HEK293T (cell line): ENCODE results near the gene PNRC1.
"Not testable (repeated sequence)": the region's sequence is repeated elsewhere in the genome, so short reads cannot be mapped to it uniquely, and the experiment has no call there.

ENCODE experiments used
- CTCF ChIA-PET: fragments of 350-600 bp; formaldehyde crosslinking; extraction: SDS; loops from one replicate; lab custom pipeline; 2021; ENCODE audit warnings: antibody characterized with exemption, inconsistent platforms; lab: Yijun Ruan, JAX
- POLR2A ChIA-PET: fragments of 350-600 bp; formaldehyde crosslinking; extraction: SDS; loops from one replicate; lab custom pipeline; 2020; ENCODE audit warnings: antibody characterized with exemption, inconsistent platforms; lab: Yijun Ruan, JAX
- DNase-seq: peaks from one replicate; pipeline ENCODE4 v3.0.0; 2012; ENCODE audit warnings: mixed read lengths; ENCODE audit errors: extremely low spot score
- ARNT ChIP-seq: fragments of 450-650 bp; IDR thresholded peaks from 2 replicates; pipeline ENCODE4 v1.6.1; 2017; ENCODE audit warnings: mild to moderate bottlenecking
- BHLHE40 ChIP-seq: fragments of 450-650 bp; IDR thresholded peaks from 2 replicates; pipeline ENCODE4 v1.6.1; 2016; ENCODE audit warnings: mild to moderate bottlenecking, moderate library complexity, borderline replicate concordance
- CTBP1 ChIP-seq: fragments of 450-650 bp; IDR thresholded peaks from 2 replicates; pipeline ENCODE4 v1.6.1; 2016; ENCODE audit warnings: borderline replicate concordance
- ELF4 ChIP-seq: fragments of 450-650 bp; IDR thresholded peaks from 2 replicates; pipeline ENCODE4 v1.6.1; 2017; ENCODE audit warnings: antibody characterized with exemption
- FOXA1 ChIP-seq: fragments of 450-650 bp; IDR thresholded peaks from 2 replicates; pipeline ENCODE4 v1.6.1; 2016; ENCODE audit warnings: mild to moderate bottlenecking
- FOXK2 ChIP-seq: fragments of 450-650 bp; IDR thresholded peaks from 2 replicates; pipeline ENCODE4 v1.6.1; 2016; ENCODE audit warnings: mild to moderate bottlenecking
- FOXM1 ChIP-seq: fragments of 450-650 bp; IDR thresholded peaks from 2 replicates; pipeline ENCODE4 v1.6.1; 2017; ENCODE audit warnings: mild to moderate bottlenecking, borderline replicate concordance
- HDGF ChIP-seq: fragments of 450-650 bp; IDR thresholded peaks from 2 replicates; pipeline ENCODE4 v1.6.1; 2017; ENCODE audit warnings: antibody characterized with exemption, borderline replicate concordance
- L3MBTL2 ChIP-seq: fragments of 450-650 bp; conservative IDR thresholded peaks from 2 replicates; pipeline ENCODE4 v1.6.1; 2016; ENCODE audit warnings: mild to moderate bottlenecking
- LEF1 ChIP-seq: fragments of 450-650 bp; IDR thresholded peaks from 2 replicates; pipeline ENCODE4 v1.6.1; 2017; ENCODE audit warnings: mild to moderate bottlenecking, borderline replicate concordance
- NFRKB ChIP-seq: fragments of 450-650 bp; IDR thresholded peaks from 2 replicates; pipeline ENCODE4 v1.6.1; 2016; ENCODE audit warnings: mild to moderate bottlenecking, moderate library complexity
- PKNOX1 ChIP-seq: fragments of 450-650 bp; IDR thresholded peaks from 2 replicates; pipeline ENCODE4 v1.6.1; 2016
- SP1 ChIP-seq: fragments of 450-650 bp; IDR thresholded peaks from 2 replicates; pipeline ENCODE4 v1.6.1; 2017
- SUZ12 ChIP-seq: fragments of 450-650 bp; IDR thresholded peaks from 2 replicates; pipeline ENCODE4 v1.6.1; 2016; ENCODE audit warnings: mild to moderate bottlenecking
- TARDBP ChIP-seq: fragments of 450-650 bp; IDR thresholded peaks from 2 replicates; pipeline ENCODE4 v1.6.1; 2016
- ZNF384 ChIP-seq: fragments of 450-650 bp; IDR thresholded peaks from 2 replicates; pipeline ENCODE4 v1.6.1; 2016

Gene PNRC1

GRCh38 chr6:89037141-89037900 lies 43.2 kb upstream of the PNRC1 start:
- TF ChIP-seq FOXA1: no peak
- no peak for TF ChIP-seq HDGF
- no peak for DNase-seq
- CTCF ChIA-PET: no interaction called here
- POLR2A ChIA-PET: no interaction called here

DNA sequence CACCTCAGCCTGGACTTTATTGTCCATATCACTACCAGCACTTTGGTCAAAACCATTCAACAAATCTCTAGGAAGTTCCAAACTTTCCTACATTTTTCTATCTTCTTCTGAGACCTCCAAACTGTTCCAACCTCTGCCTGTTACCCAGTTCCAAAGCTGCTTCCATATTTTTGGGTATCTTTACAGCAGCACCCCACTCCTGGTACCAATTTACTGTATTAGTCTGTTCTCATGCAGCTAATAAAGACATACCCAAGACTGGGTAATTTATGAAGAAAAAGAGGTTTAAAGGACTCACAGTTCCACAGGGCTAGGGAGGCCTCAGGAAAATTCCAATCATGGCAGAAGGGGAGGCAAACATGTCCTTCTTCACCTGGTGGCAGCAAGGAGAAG lies 42.7 kb upstream of the PNRC1 start:
- POLR2A ChIA-PET, DNase-seq, CTCF ChIA-PET: not testable (repeated sequence)

GRCh38 chr6:89042664-89043063 lies 37.9 kb upstream of the PNRC1 start:
- no peak for TF ChIP-seq ELF4
- no peak for TF ChIP-seq CTBP1
- no peak for TF ChIP-seq LEF1
- no peak for TF ChIP-seq HDGF
- no peak for TF ChIP-seq FOXK2
- TF ChIP-seq BHLHE40: no peak
- TF ChIP-seq ZNF384: no peak
- TF ChIP-seq SP1: no peak
- no peak for TF ChIP-seq PKNOX1
- no peak for TF ChIP-seq ARNT
- no peak for DNase-seq
- ChIA-PET POLR2A (no interaction called here), CTCF (no interaction called here)

DNA sequence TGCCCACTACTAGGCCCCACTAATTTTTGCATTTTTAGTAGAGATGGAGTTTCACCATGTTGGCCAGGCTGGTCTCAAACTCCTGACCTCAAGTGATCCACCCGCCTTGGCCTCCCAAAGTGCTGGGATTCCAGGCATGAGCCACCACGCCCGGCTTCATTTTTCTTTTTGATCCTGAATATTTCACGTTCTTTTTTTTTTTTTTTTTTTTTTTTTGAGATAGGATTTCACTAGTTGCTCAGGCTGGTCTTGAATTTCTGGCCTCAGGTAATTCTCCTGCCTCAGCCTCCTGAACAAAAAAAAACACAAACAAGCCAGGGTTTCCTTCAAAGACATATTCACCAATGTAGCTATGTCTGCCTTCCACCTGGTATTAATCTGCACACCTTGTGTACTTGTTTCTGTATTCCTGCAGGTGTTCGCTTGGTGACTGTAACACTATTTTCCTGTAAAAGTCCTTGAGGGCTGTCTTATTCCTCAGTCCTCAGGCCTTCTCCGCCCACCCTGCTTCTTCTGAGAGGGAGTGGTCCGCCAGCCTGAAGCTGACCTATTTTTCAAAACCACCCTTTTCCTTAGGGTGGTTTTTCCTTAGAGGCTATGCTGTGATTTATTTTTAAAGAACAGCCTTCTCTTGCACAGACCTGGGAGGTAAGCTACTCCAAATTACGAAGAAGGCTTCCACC lies 36.1 kb upstream of the PNRC1 start:
- POLR2A ChIA-PET: interaction anchor here (2.5 kb wide), 1 partner anchor 36 kb away, joined by 7 read pairs; the partner anchor contains the start of gene PNRC1
- DNase-seq: no peak
- TF ChIP-seq L3MBTL2: no peak
- TF ChIP-seq FOXA1: no peak
- TF ChIP-seq CTBP1: no peak
- no peak for TF ChIP-seq LEF1
- CTCF ChIA-PET: no interaction called here

GRCh38 chr6:89045011-89045387 lies 35.6 kb upstream of the PNRC1 start:
- no peak for DNase-seq
- ChIA-PET POLR2A (interaction anchor here (2.5 kb wide), 1 partner anchor 36 kb away, joined by 7 read pairs; the partner anchor contains the start of gene PNRC1), CTCF (no interaction called here)
- TF ChIP-seq HDGF (no peak), ARNT (no peak), TARDBP (no peak), FOXM1 (no peak), SP1 (no peak), LEF1 (no peak), FOXK2 (no peak), PKNOX1 (no peak), FOXA1 (no peak), ELF4 (no peak)

DNA sequence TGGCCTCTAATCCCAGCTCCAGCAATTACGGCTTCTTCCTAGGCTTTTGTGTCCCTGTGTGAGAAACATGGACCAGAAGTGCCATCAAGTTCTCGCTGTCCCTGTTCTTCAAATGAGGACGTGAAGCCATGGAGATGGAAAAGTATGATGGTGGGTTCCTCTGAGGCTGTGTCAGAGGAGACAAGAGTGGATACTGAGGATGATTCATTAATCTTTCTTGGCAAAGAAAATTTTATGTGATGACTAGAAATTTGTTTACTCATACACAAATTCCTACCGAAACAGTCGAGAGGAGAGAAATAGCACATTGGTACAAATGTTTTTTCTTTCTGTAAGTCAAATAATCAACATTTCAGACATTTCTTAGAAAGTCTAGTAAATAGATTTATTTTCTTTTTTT lies 35.0 kb upstream of the PNRC1 start:
- DNase-seq: no peak
- no peak for TF ChIP-seq ARNT
- TF ChIP-seq SP1: no peak
- TF ChIP-seq FOXM1: no peak
- no peak for TF ChIP-seq NFRKB
- no peak for TF ChIP-seq PKNOX1
- no peak for TF ChIP-seq CTBP1
- no peak for TF ChIP-seq SUZ12
- TF ChIP-seq ZNF384: no peak
- TF ChIP-seq LEF1: no peak
- no peak for TF ChIP-seq FOXK2
- no peak for TF ChIP-seq ELF4
- TF ChIP-seq L3MBTL2: no peak
- TF ChIP-seq TARDBP: no peak
- no peak for TF ChIP-seq HDGF
- TF ChIP-seq BHLHE40: no peak
- no peak for TF ChIP-seq FOXA1
- POLR2A ChIA-PET: interaction anchor here (2.5 kb wide), 1 partner anchor 35 kb away, joined by 7 read pairs; the partner anchor contains the start of gene PNRC1
- CTCF ChIA-PET: no interaction called here

DNA sequence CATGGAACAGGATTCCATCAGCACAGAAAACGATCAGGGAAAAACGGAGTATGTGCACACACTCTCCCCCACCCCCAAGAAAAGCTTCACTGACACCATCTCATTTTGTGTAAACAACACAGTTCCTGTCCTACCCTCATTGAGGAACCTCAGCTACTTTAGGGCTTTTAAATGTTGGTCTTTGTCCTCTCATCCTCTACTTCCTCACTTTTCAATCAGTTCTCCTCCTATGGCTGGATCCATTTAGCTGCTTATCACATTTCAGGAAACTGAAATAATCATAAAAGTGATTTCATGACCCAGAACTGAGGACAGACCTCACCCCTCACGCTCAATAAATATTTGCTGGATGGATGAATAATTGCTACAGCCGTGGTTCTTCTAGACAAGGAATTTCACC lies 33.1 kb upstream of the PNRC1 start:
- POLR2A ChIA-PET: interaction anchor here (0.8 to 2.3 kb wide), 4 partner anchors 11 to 99 kb away, joined by 3 to 10 read pairs (median 3); partner anchors contain the start of genes PM20D2 and PNRC1
- TF ChIP-seq HDGF (no peak), TARDBP (no peak), NFRKB (no peak), FOXA1 (no peak), CTBP1 (no peak), FOXK2 (no peak), ZNF384 (no peak), LEF1 (no peak), PKNOX1 (no peak)
- no peak for DNase-seq
- CTCF ChIA-PET: interaction anchor here (0.6 kb wide), 1 partner anchor 307 kb away, joined by 3 read pairs; no protein-coding TSS in a partner anchor
